OCI-M1 (cell line): ENCODE results near the gene PTGFRN.
"Not testable (repeated sequence)": the region's sequence is repeated elsewhere in the genome, so short reads cannot be mapped to it uniquely, and the experiment has no call there.

ENCODE experiments used
- DNase-seq: peaks from one replicate; lab custom pipeline; 2025; lab: John Stamatoyannopoulos, UW

The PTGFRN gene

GRCh38 chr1:116909512-116910378, at the start of gene PTGFRN:
TSS of gene PTGFRN (plus strand) at chr1:116909916. CDS start at chr1:116910204, 288 bp downstream.
- DNase-seq = no peak

GRCh38 chr1:116860167-116860566, 49.5 kb upstream of the PTGFRN start:
- not testable (repeated sequence) for DNase-seq

- no peak for DNase-seq
These were observed 48.6 kb upstream of the PTGFRN start for GRCh38 chr1:116861137-116861536.

DNA sequence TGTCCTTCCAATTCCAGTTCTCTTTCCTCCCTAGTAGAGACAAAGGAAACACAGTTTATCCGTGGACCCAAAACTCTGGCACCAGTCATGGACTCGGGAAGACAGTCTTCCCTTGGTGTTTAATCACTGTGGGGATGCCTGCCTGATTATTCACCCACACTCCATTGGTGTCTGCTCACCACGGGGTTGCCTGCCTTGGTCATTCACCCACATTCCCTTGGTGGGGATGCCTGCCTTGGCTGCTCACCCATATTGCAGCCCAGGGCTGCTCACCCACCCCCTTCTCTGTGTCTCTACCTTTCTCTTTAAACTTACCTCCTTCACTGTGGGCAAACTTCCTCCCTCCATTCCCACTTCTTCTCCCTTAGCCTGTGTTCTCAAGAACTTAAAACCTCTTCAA, 46.7 kb upstream of the PTGFRN start:
- DNase-seq = not testable (repeated sequence)

DNA sequence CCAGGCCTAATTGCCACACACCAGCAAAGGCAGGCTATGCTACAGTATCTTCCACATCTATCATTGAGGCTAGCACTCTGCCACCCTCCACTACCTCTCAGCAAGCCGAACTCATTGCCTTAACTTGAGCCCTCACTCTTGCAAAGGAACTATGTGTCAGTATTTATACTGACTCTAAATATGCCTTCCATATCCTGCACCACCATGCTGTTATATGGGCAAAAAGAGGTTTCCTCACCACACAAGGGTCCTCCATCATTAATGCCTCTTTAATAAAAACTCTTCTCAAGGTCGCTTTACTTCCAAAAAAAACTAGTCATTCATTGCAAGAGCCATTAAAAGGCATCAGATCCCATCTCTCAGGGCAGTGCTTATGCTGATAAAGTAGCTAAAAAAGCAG, 43.2 kb upstream of the PTGFRN start:
- DNase-seq = peak; percentile 32

GRCh38 chr1:116868385-116868784, 41.3 kb upstream of the PTGFRN start:
- DNase-seq = no peak

GRCh38 chr1:116869611-116870010, 40.1 kb upstream of the PTGFRN start:
- no peak for DNase-seq

DNA sequence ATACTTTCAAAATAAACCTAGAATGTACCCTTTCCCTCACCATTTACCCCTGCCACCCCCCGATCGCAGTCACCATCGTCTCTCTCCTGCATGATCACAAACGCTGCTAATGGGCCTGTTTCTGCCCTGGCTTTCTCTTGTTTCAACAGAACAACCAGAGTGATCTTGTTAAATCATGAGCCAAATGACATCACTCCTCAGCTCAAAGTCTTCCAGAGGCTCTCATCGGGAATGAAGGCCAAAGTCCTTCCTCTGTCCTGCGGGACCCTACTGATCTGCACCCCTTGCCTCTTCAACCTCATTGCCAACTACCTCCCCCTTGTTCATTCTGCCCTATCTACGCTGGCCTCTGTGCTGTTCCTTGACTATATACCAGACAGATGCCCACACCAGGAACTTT, 39.4 kb upstream of the PTGFRN start:
- no peak for DNase-seq

GRCh38 chr1:116871779-116872146, 38.0 kb upstream of the PTGFRN start:
- no peak for DNase-seq

- no peak for DNase-seq
These were observed 35.9 kb upstream of the PTGFRN start for GRCh38 chr1:116873680-116874271.

DNA sequence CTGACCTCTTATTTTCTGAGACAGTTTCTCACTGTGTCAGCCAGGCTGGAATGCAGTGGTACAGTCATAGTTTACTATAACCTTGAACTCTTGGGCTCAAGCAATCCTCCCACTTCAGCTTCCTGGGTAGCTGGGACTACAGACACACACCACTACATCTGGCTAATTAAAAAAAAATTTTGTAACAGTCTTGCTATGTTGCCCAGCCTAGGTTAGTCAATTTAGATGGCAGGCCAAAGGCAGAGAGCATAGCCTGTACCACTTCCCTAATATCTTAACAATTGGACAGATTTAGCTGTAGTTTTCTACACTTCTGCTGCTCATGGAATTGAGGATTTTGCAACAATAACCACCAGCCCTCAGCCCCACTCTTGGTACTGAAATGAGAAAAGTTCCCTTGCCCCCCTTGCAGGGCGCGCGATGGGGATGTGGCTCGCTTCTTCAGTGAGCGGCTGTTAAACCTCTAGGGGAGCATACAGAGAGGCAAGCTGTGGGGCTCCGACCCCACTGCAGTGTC, 34.9 kb upstream of the PTGFRN start:
- no peak for DNase-seq

DNA sequence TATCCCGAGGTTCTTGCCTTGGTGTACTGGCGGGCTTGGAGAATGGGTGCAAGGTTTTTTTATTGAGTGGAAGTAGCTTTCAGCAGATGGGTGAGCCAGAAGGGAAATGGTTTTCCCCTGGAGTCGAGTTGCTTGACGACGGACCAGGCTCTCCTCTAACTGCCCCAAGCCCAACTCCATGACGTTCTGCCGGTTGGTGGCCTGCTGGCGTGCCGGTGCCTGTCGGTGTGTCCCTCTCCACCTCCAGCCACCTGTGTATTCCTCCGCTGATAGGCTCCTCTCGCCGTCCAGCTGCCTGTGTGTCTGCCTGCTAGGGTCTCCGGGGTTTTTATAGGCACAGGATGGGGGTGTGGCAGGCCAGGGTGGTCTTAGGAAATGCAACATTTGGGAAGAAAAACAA, 34.3 kb upstream of the PTGFRN start:
- no peak for DNase-seq

- DNase-seq = not testable (repeated sequence)
These were observed 33.8 kb upstream of the PTGFRN start for GRCh38 chr1:116875946-116876345.

GRCh38 chr1:116877141-116877818, 32.4 kb upstream of the PTGFRN start:
- DNase-seq = no peak

GRCh38 chr1:116878804-116879477, 30.8 kb upstream of the PTGFRN start:
- no peak for DNase-seq

- DNase-seq = no peak
These were observed 30.1 kb upstream of the PTGFRN start for GRCh38 chr1:116879478-116880133.

DNA sequence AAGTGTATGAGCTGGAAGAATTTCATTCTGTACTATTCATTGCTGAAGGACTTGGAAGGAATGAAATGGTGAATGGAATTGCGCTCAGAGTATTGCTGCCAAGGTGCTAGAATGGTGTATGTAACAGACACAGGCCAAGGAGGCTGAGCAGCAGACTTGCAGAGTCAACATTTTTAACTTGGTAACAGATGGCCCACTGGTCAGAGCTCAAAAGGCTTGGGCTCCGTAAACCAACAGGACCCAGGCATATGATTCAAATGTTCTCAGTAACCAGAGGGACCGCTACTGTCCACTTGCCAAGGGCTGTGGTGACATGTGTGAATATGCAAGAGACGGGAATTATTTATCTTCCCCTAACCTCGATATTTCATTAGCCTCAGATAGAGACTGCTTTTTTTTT, 28.8 kb upstream of the PTGFRN start:
- DNase-seq = no peak

GRCh38 chr1:116881879-116882520, 27.7 kb upstream of the PTGFRN start:
- peak; percentile 44 for DNase-seq

- DNase-seq = no peak
These were observed 26.9 kb upstream of the PTGFRN start for GRCh38 chr1:116882866-116883265.

DNA sequence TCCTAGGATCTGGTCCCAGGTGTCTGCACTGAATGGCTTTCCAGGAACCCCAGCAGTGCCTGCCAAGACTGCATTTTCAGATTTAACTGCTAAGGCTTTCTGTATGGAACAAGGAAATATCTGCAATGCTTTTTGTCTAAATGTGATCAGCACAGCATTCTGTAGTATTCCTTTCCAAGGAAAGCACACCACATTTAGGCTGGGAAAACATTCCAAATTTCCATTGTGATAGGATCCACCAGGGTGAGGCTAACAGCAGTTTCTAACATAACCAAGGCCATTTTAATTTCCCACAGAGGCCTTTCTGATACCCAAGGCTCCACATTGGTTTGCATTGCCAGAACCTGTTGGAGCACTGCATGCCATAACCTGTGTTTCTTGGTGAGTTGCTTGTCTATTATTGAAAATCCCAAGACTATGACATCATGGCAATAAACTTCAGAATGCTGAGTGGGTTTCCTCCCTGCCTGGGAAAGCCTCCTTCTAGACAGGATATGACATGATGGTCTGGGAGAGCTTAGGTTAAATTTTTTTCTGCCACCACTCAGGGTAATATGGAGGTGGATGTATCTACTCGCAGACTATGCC, 23.3 kb upstream of the PTGFRN start:
- DNase-seq = no peak

DNA sequence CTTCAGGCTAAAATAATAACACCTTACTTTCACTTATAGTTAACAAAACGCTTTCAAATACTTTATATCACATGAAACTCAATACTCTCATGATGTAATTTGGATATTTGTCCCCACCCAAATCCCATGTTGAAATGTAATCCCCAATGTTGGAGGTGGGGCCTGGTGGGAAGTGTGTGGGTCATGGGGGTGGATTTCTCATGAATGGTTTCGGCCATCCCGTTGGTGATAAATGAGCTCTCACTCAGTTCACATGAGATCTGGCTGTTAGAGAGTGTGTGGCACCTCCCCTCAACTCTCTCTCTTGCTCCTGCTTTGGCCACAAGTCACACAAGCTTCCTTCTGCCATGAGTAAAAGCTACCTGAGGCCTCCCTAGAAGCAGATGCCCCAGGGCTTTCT, 22.5 kb upstream of the PTGFRN start:
- no peak for DNase-seq
